GM10847 (cell line): ENCODE data around the gene THSD4.

Experiments used
- POLR2A ChIP-seq: IDR thresholded peaks from 2 replicates; pipeline ENCODE4 v1.6.1; 2011; ENCODE audit not compliant: insufficient read length; ENCODE audit errors: extremely low read depth

The THSD4 gene

GRCh38 chr15:71691081-71691457 lies 575.8 kb downstream of the THSD4 start:
- no peak for TF ChIP-seq POLR2A

- TF ChIP-seq POLR2A = no peak
These were observed 576.5 kb downstream of the THSD4 start for GRCh38 chr15:71691458-71692417.

- TF ChIP-seq POLR2A = no peak
These were observed 582.0 kb downstream of the THSD4 start for GRCh38 chr15:71697236-71697635.

- TF ChIP-seq POLR2A = no peak
These were observed 582.8 kb downstream of the THSD4 start for GRCh38 chr15:71698030-71698429.

- no peak for TF ChIP-seq POLR2A
These were observed 583.5 kb downstream of the THSD4 start for GRCh38 chr15:71698742-71699141.

GRCh38 chr15:71699977-71700376 lies 584.7 kb downstream of the THSD4 start:
- TF ChIP-seq POLR2A = no peak

- TF ChIP-seq POLR2A = no peak
These were observed 586.5 kb downstream of the THSD4 start for GRCh38 chr15:71701808-71702207.

- TF ChIP-seq POLR2A = no peak
These were observed 587.2 kb downstream of the THSD4 start for GRCh38 chr15:71702496-71702895.

GRCh38 chr15:71705151-71705550 lies 589.9 kb downstream of the THSD4 start:
- TF ChIP-seq POLR2A = no peak

- no peak for TF ChIP-seq POLR2A
These were observed 591.4 kb downstream of the THSD4 start for GRCh38 chr15:71706461-71707229.

- no peak for TF ChIP-seq POLR2A
These were observed 592.2 kb downstream of the THSD4 start for GRCh38 chr15:71707230-71708050.

- no peak for TF ChIP-seq POLR2A
These were observed 592.8 kb downstream of the THSD4 start for GRCh38 chr15:71708051-71708429.

- no peak for TF ChIP-seq POLR2A
These were observed 593.5 kb downstream of the THSD4 start for GRCh38 chr15:71708741-71709140.

GRCh38 chr15:71709808-71710418 lies 594.6 kb downstream of the THSD4 start:
- TF ChIP-seq POLR2A = no peak

- TF ChIP-seq POLR2A = no peak
These were observed 596.9 kb downstream of the THSD4 start for GRCh38 chr15:71712182-71712581.

GRCh38 chr15:71713191-71713809 lies 598.0 kb downstream of the THSD4 start:
- TF ChIP-seq POLR2A = no peak
